Left ventricle myocardium inferior (tissue), 1 donor: ENCODE results near the gene WDFY4. TPM values are rescaled to one million over a fixed set of nuclear protein-coding genes. Genes with fewer than 3 reads are reported as not detected.

Experiments used
- DNase-seq: peaks from one replicate; pipeline ENCODE4 v3.0.0-alpha.2; 2020
- H3K27ac ChIP-seq: fragments of 200-600 bp; replicated peaks from 2 replicates; pipeline ENCODE4 v1.8.0; 2021
- H3K27me3 ChIP-seq: fragments of 200-600 bp; 2 replicates; pipeline ENCODE4 v1.8.0; 2021; ENCODE audit warnings: low read depth
- H3K36me3 ChIP-seq: fragments of 200-600 bp; 2 replicates; pipeline ENCODE4 v1.8.0; 2021
- H3K4me1 ChIP-seq: fragments of 200-600 bp; 2 replicates; pipeline ENCODE4 v1.8.0; 2021
- H3K4me3 ChIP-seq: fragments of 200-600 bp; 2 replicates; pipeline ENCODE4 v1.8.0; 2021; ENCODE audit warnings: mild to moderate bottlenecking, moderate library complexity
- H3K9me3 ChIP-seq: fragments of 200-600 bp; replicated peaks from 2 replicates; pipeline ENCODE4 v1.8.0; 2021
- CTCF ChIP-seq: fragments of 200-600 bp; IDR thresholded peaks from 2 replicates; pipeline ENCODE4 v1.8.0; 2021; ENCODE audit warnings: antibody characterized with exemption, mild to moderate bottlenecking, borderline replicate concordance
- intact Hi-C: fragments of 100-400 bp; cut with micrococcal nuclease; formaldehyde crosslinking; loops from one replicate; pipeline ENCODE4 v1.11.0; 2022
- total RNA-seq: library from RNA; stranded (reverse); fragmentation: NEBNext Ultra II Directional; extraction: Animal tissue kit (Norgen Biotek cat#: 25700); gene quantifications from one replicate; pipeline ENCODE4 v1.2.1, GENCODE V29; 2021
- donor health status: DM: no; HTN: yes; CAD: no; lungs with severe emphysema.

Gene WDFY4
- total RNA-seq, 1 donor from 2014 or later: 1.5 TPM

- DNase-seq: no peak
- intact Hi-C loops: no loop called here
- TF ChIP-seq CTCF: no peak
- Histone ChIP-seq H3K27me3 (no peaks in the 10 kb centered on the region), H3K36me3 (no peaks in the 10 kb centered on the region), H3K4me1 (peaks cover 12% of the 10 kb centered on the region), H3K4me3 (no peak overlapping the region), H3K9me3 (peaks cover 3% of the 10 kb centered on the region), H3K27ac (no peak overlapping the region)
These were observed 220.2 kb downstream of the WDFY4 start for GRCh38 chr10:48904861-48905260.

- no peak overlapping the region for H3K27ac ChIP-seq
- H3K9me3 ChIP-seq: peaks cover 3% of the 10 kb centered on the region
- H3K27me3 ChIP-seq: no peaks in the 10 kb centered on the region
- DNase-seq: no peak
- TF ChIP-seq CTCF: no peak
- H3K36me3 ChIP-seq: no peaks in the 10 kb centered on the region
- H3K4me3 ChIP-seq: no peak overlapping the region
- intact Hi-C loops: no loop called here
- peaks cover 7% of the 10 kb centered on the region for H3K4me1 ChIP-seq
These were observed 220.6 kb downstream of the WDFY4 start for GRCh38 chr10:48905311-48905710.

- H3K9me3 ChIP-seq: no peaks in the 10 kb centered on the region
- no peaks in the 10 kb centered on the region for H3K4me1 ChIP-seq
- intact Hi-C loops: no loop called here
- H3K27me3 ChIP-seq: no peaks in the 10 kb centered on the region
- no peak for DNase-seq
- no peak for TF ChIP-seq CTCF
- no peaks in the 10 kb centered on the region for H3K36me3 ChIP-seq
- H3K27ac ChIP-seq: no peak overlapping the region
- H3K4me3 ChIP-seq: no peak overlapping the region
These were observed 222.2 kb downstream of the WDFY4 start for GRCh38 chr10:48906841-48907240.

- H3K36me3 ChIP-seq: no peaks in the 10 kb centered on the region
- no peak for DNase-seq
- no peak overlapping the region for H3K27ac ChIP-seq
- no peaks in the 10 kb centered on the region for H3K27me3 ChIP-seq
- TF ChIP-seq CTCF: no peak
- no peaks in the 10 kb centered on the region for H3K4me1 ChIP-seq
- H3K4me3 ChIP-seq: no peak overlapping the region
- no peaks in the 10 kb centered on the region for H3K9me3 ChIP-seq
- intact Hi-C loops: no loop called here
These were observed 223.1 kb downstream of the WDFY4 start for GRCh38 chr10:48907730-48908129.

- Histone ChIP-seq H3K4me1 (no peaks in the 10 kb centered on the region), H3K9me3 (no peaks in the 10 kb centered on the region), H3K27me3 (peaks cover 11% of the 10 kb centered on the region), H3K36me3 (no peaks in the 10 kb centered on the region), H3K27ac (no peak overlapping the region), H3K4me3 (no peak overlapping the region)
- DNase-seq: no peak
- TF ChIP-seq CTCF: no peak
- intact Hi-C loops: no loop called here
These were observed 225.9 kb downstream of the WDFY4 start for GRCh38 chr10:48910548-48910947.

- intact Hi-C loops: no loop called here
- H3K9me3 ChIP-seq: no peaks in the 10 kb centered on the region
- H3K4me1 ChIP-seq: no peaks in the 10 kb centered on the region
- peaks cover 11% of the 10 kb centered on the region for H3K27me3 ChIP-seq
- no peaks in the 10 kb centered on the region for H3K36me3 ChIP-seq
- no peak overlapping the region for H3K4me3 ChIP-seq
- DNase-seq: no peak
- no peak overlapping the region for H3K27ac ChIP-seq
- TF ChIP-seq CTCF: no peak
These were observed 229.0 kb downstream of the WDFY4 start for GRCh38 chr10:48913674-48914073.
